Kidney (tissue), 14 donors: Measurements from ENCODE around the gene IQCN. TPM values are rescaled to one million over a fixed set of nuclear protein-coding genes. Genes with fewer than 3 reads are reported as not detected.
A peak's percentile ranks its signal among the peaks of the same experiment; 100 is the strongest.

ENCODE experiments used
- DNase-seq, 5 donors: peaks; one replicate each; pipeline ENCODE4 v3.0.0-alpha.2; 2013 to 2020
- FAIRE-seq: peaks from 2 replicates; lab custom pipeline; 2012; peaks lifted over from hg19 to GRCh38; lab: Jason Lieb, UNC
- H3K27ac ChIP-seq, 2 donors: one replicate each; pipeline ENCODE4 v1.7.0; 2013; ENCODE audit warnings: low read depth in 2 of 2, low read length in 2 of 2, inconsistent platforms in 1 of 2
- H3K27me3 ChIP-seq: one replicate; pipeline ENCODE4 v1.7.1; 2013; ENCODE audit warnings: low read length, inconsistent platforms; ENCODE audit not compliant: control insufficient read depth, insufficient read depth
- H3K36me3 ChIP-seq, 3 donors: one replicate each; pipeline versions ENCODE4 v1.7.0 to v1.7.1; 2013; ENCODE audit warnings: low read length in 3 of 3, control low read depth in 1 of 3, inconsistent platforms in 1 of 3; ENCODE audit not compliant: insufficient read depth in 3 of 3, control insufficient read depth in 2 of 3
- H3K4me1 ChIP-seq, 3 donors: one replicate each; pipeline versions ENCODE4 v1.7.0 to v1.7.1; 2013; ENCODE audit warnings: low read length in 3 of 3, inconsistent platforms in 1 of 3, low read depth in 1 of 3; ENCODE audit not compliant: control insufficient read depth in 2 of 3, insufficient read depth in 2 of 3
- H3K4me3 ChIP-seq, 3 donors: one replicate each; pipeline versions ENCODE4 v1.7.0 to v1.8.1; 2013; ENCODE audit warnings: low read length in 3 of 3, control low read depth in 1 of 3, inconsistent platforms in 1 of 3
- H3K9ac ChIP-seq, 3 donors: one replicate each; pipeline versions ENCODE4 v1.7.0 to v1.7.1; 2013; ENCODE audit warnings: low read length in 3 of 3, control low read depth in 1 of 3, inconsistent platforms in 1 of 3
- H3K9me3 ChIP-seq, 3 donors: one replicate each; pipeline versions ENCODE4 v1.7.0 to v1.7.1; 2013; ENCODE audit warnings: low read length in 3 of 3, control low read depth in 1 of 3, inconsistent platforms in 1 of 3; ENCODE audit not compliant: control insufficient read depth in 2 of 3, insufficient read depth in 1 of 3
- CTCF ChIP-seq: IDR thresholded peaks from 3 replicates; pipeline ENCODE4 v1.5.1; 2012; ENCODE audit warnings: mild to moderate bottlenecking, moderate library complexity, borderline replicate concordance; ENCODE audit not compliant: insufficient read depth; ENCODE audit errors: extremely low read depth
- intact Hi-C: fragments of 100-400 bp; cut with DNase I; formaldehyde crosslinking; loops from one replicate; pipeline ENCODE4 v1.11.1; 2022
- polyA plus RNA-seq: library from polyadenylated mRNA; stranded (reverse); fragments of 350-450 nt; fragmentation: Illumina TruSeq; extraction: RNeasy Lipid Tissue Mini Kit (QIAGEN cat#74804); gene quantifications from one replicate; pipeline ENCODE4 v1.2.3, GENCODE V29; 2014; ENCODE audit warnings: low read depth, low replicate concordance; ENCODE audit not compliant: insufficient read depth
- total RNA-seq: library from RNA; stranded (reverse); fragmentation: NEBNext Ultra II Directional; extraction: Animal tissue kit (Norgen Biotek cat#: 25700); gene quantifications from one replicate; pipeline ENCODE4 v1.2.1, GENCODE V29; 2021
- donor health status: control.
- donor health status: control.
- donor health status: control.
- donor health status: control.
- donor health status: control.
- donor health status: DM: yes; HTN: yes; CAD: no.
- donor health status: Normal renal cell carcinoma (clear cell type).

The IQCN gene
- total and polyA plus RNA-seq, 2 donors from 2014 or later: 0.82 to 6.3 TPM

GRCh38 chr19:18226956-18227780, 47.1 kb downstream of the IQCN start:
- no peak for TF ChIP-seq CTCF
- no peak for DNase-seq
- Histone ChIP-seq H3K27me3 (peaks cover 7% of the 10 kb centered on the region), H3K9ac (no peak overlapping the region), H3K9me3 (no peaks in the 10 kb centered on the region), H3K36me3 (no peaks in the 10 kb centered on the region), H3K27ac (no peak overlapping the region), H3K4me3 (no peak overlapping the region), H3K4me1 (peaks cover 0 to 18% (median 0%) of the 10 kb centered on the region in 3 donors)
- no peak for FAIRE-seq
- intact Hi-C loops: no loop called here

GRCh38 chr19:18225702-18226468, 48.4 kb downstream of the IQCN start, which contains the start of gene PDE4C:
TSS of gene PDE4C (minus strand) at chr19:18226438. CDS start at chr19:18226415, 23 bp downstream.
- no peak within 1 kb of the TSS for H3K4me3 ChIP-seq
- H3K27ac ChIP-seq: peak within 1 kb of the TSS; percentile 71 to 73
- H3K4me1 ChIP-seq: peaks cover 0 to 19% (median 0%) of the 10 kb centered on the region in 3 donors
- peak within 1 kb of the TSS in 2 of 3 donors; percentile 19 to 34 for H3K9ac ChIP-seq
- no peak for FAIRE-seq
- intact Hi-C loops: no loop called here
- no peaks in the 10 kb centered on the region for H3K36me3 ChIP-seq
- no peaks in the 10 kb centered on the region for H3K9me3 ChIP-seq
- DNase-seq: peak in 4 of 5 donors; percentile 29 to 86 (median 62)
- TF ChIP-seq CTCF: no peak
- peaks cover 7% of the 10 kb centered on the region for H3K27me3 ChIP-seq

GRCh38 chr19:18225355-18225701, 48.9 kb downstream of the IQCN start:
- Histone ChIP-seq H3K36me3 (no peaks in the 10 kb centered on the region), H3K27me3 (peaks cover 7% of the 10 kb centered on the region), H3K9ac (peak overlapping the region in 2 of 3 donors; percentile 19 to 34), H3K9me3 (no peaks in the 10 kb centered on the region), H3K4me1 (peaks cover 0 to 19% (median 0%) of the 10 kb centered on the region in 3 donors), H3K27ac (peak overlapping the region; percentile 71 to 73), H3K4me3 (no peak overlapping the region)
- no peak for TF ChIP-seq CTCF
- DNase-seq: peak in 1 of 5 donors; percentile 68
- intact Hi-C loops: no loop called here
- no peak for FAIRE-seq
